ENCODE measurements around the gene HEXB.

HEXB gene

DNA sequence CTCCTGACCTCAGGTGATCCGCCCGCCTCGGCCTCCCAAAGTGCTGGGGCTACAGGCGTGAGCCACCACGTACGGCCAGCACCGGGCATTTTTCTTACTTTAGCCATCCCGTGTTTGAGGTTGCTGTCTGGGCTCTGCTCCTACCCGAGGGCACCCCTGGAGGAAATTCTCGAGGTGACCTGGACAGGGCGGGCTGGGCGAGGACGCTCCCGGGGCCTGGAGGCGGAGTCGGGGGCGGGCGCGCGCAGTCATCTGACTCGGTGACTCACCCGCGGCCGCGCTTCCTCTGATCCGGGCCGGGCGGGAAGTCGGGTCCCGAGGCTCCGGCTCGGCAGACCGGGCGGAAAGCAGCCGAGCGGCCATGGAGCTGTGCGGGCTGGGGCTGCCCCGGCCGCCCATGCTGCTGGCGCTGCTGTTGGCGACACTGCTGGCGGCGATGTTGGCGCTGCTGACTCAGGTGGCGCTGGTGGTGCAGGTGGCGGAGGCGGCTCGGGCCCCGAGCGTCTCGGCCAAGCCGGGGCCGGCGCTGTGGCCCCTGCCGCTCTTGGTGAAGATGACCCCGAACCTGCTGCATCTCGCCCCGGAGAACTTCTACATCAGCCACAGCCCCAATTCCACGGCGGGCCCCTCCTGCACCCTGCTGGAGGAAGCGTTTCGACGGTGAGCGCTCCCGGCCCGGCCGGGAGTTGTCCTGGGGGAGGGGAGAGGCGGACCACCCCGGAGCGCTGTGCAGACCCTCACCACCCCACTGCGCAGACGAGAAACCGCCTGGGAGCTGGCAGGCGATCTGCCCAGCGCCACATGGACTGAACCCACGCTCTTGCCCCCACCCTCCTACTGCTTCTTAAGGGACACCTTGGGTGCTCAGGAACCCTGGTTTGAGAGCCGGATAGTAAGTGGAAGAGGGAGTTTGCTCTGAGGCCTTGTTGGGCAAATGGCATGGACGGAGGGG lies at the start of gene HEXB:
TSS of gene HEXB (plus strand) at position 334 of the 952 bp plus-strand sequence. CDS start at position 362, 28 bp downstream.
- TF ChIP-seq, protein P1, sequence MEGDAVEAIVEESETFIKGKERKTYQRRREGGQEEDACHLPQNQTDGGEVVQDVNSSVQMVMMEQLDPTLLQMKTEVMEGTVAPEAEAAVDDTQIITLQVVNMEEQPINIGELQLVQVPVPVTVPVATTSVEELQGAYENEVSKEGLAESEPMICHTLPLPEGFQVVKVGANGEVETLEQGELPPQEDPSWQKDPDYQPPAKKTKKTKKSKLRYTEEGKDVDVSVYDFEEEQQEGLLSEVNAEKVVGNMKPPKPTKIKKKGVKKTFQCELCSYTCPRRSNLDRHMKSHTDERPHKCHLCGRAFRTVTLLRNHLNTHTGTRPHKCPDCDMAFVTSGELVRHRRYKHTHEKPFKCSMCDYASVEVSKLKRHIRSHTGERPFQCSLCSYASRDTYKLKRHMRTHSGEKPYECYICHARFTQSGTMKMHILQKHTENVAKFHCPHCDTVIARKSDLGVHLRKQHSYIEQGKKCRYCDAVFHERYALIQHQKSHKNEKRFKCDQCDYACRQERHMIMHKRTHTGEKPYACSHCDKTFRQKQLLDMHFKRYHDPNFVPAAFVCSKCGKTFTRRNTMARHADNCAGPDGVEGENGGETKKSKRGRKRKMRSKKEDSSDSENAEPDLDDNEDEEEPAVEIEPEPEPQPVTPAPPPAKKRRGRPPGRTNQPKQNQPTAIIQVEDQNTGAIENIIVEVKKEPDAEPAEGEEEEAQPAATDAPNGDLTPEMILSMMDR (IDR thresholded peaks at IDR 0.05; ENCODE audit: extremely low read depth, insufficient read depth, missing control alignments), result peak; percentile 32
- in situ Hi-C loops (cut with MboI; ENCODE audit: low pct_unique_long_range_greater_than_20kb, low sequenced_read_pairs, unreplicated experiment), result no loop called here
- peak; percentile 87 for DNase-seq (ENCODE audit: low spot score)

DNA sequence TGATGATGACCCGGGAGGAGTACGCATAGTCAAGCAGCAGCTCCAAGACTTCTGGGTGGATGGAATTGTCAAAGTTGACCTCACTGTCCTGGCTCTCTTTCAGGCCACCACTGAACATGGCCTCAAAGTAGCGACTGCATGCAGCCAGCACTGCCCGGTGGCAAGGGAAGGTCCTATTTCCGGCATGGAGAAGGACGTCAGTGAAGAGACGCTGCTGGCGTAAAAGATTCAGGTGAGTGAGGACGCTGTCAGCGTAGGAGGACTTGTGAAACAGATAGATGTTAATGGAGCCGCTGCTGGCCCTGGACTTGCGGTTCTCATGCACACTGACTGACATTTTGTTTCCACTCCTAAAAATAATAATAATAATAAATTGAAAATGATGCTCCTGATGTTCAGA lies 48.9 kb upstream of the HEXB start:
- no peak for DNase-seq (ENCODE audit: low spot score)
- TF ChIP-seq, protein P1 (IDR thresholded peaks at IDR 0.05; ENCODE audit: extremely low read depth, insufficient read depth, missing control alignments), result no peak
- in situ Hi-C loops (cut with MboI; ENCODE audit: low pct_unique_long_range_greater_than_20kb, low sequenced_read_pairs, unreplicated experiment), result loop anchor here (25.0 kb wide), 1 partner anchor 599 kb away; no protein-coding TSS in a partner anchor

DNA sequence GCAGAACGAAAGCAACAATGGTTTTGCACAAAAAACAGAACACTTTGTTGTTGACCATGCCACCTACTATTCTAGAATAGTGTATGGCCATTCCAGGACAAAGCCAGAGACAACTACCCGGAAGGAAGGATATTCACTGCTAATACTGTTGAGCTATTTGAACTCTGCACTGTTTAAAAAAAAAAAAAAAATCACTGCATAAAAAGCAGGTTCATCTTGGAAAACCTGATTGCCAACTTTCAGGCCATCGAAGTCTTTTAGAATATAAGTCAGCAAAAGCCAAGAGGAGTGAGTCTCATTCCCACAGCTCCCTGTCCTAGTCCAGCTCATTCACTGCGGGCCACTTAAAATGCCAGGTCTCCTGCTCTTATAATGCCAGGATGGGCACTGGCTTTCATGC lies 48.5 kb upstream of the HEXB start:
- no peak for DNase-seq (ENCODE audit: low spot score)
- TF ChIP-seq, protein P1 (IDR thresholded peaks at IDR 0.05; ENCODE audit: extremely low read depth, insufficient read depth, missing control alignments), result no peak
- in situ Hi-C loops (cut with MboI; ENCODE audit: low pct_unique_long_range_greater_than_20kb, low sequenced_read_pairs, unreplicated experiment), result loop anchor here (25.0 kb wide), 1 partner anchor 599 kb away; no protein-coding TSS in a partner anchor

DNA sequence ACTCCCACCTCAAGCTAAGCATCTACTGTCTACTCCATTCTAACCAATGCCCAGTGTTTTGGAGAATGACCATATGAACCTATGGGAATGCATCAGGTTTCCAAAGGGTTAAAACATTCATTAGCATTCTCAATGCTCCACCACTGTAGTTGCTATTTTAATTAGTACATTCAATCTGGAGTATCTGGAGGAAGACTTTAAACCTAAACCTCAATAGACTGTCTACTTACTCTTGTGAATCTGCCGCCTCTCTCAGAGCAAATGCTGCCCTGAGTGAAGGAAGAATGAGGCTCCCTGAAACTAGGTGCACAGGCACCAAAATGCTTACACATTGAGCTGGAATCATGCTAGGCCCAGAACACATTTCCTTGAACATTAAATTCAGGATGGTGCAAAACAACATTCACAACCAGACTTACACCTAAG lies 46.5 kb upstream of the HEXB start:
- TF ChIP-seq, protein P1 (IDR thresholded peaks at IDR 0.05; ENCODE audit: extremely low read depth, insufficient read depth, missing control alignments), result no peak
- in situ Hi-C loops (cut with MboI; ENCODE audit: low pct_unique_long_range_greater_than_20kb, low sequenced_read_pairs, unreplicated experiment), result loop anchor here (25.0 kb wide), 1 partner anchor 601 kb away; no protein-coding TSS in a partner anchor
- no peak for DNase-seq (ENCODE audit: low spot score)

DNA sequence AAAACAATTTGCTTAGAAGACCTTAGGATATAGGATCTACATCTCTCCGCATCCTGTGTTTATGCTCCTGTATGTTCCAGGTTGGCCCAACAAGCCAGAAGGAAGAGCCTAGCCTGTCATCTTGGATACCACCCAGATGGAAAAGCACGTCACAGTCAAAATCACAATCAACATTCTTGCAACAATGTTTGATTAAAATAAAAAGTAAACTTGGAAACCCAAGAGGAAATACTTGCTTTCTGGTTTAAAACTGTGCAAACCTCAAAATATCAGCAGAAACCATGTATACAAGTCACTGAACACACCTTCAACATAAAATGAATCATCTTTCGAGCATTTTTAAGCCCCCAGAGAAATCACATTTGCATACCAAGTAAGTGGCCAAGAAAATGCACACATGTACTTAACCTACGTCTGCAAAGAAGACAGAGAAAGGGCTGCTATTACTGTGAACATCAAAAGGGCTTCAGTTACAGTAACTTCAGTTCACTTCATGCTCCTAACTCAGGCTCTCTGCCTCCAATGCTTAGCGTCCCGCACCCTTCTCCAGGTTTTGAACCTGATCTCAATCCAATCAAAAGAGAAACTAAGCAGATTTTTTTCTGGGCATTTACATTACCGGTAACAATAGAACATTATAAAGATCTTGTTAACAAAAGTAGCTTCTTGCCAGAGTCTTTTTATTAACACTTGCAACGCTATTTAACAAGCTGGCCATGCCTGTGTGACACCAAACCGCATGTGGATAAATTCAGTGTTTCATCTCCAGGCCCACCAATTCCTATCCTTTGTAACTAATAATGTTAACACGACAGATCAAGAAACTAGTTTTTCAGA lies 45.8 kb upstream of the HEXB start:
- TF ChIP-seq, protein P1 (IDR thresholded peaks at IDR 0.05; ENCODE audit: extremely low read depth, insufficient read depth, missing control alignments), result no peak
- in situ Hi-C loops (cut with MboI; ENCODE audit: low pct_unique_long_range_greater_than_20kb, low sequenced_read_pairs, unreplicated experiment), result loop anchor here (25.0 kb wide), 1 partner anchor 602 kb away; no protein-coding TSS in a partner anchor
- peak; percentile 51 for DNase-seq (ENCODE audit: low spot score)

DNA sequence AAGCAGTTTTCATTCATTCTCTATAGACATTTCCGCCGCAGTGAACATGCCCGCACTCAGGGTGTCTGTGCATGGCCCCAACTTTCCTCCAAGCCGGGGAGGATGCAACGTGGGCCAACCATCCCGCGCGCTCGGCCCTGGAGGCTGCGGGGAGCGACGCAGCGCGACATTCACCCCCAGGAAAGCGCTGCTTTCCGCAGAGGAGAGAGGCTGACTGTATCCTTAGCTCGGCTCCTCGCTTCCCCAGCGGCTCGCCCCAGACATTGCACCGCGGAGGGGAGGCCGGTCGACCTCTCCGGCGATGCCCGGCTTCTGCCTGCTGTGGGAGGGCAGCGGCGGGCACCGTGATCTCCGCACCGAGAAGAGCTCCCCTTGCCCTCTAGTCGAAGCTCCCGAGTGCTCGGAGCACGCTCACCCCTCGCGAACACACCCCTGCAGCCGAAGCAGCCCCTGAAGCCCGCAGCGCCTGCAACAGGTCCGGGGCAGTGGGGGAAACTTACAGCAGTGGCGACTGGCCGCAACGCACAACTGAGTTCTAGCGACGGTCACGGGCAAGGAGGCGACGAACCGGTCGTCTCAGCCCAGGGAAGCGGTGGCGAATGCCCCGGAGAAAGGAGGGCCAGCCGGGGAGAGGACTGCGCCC lies 45.1 kb upstream of the HEXB start:
- in situ Hi-C loops (cut with MboI; ENCODE audit: low pct_unique_long_range_greater_than_20kb, low sequenced_read_pairs, unreplicated experiment), result loop anchor here (25.0 kb wide), 1 partner anchor 603 kb away; no protein-coding TSS in a partner anchor
- peak; percentile 28 for DNase-seq (ENCODE audit: low spot score)
- TF ChIP-seq, protein P1 (IDR thresholded peaks at IDR 0.05; ENCODE audit: extremely low read depth, insufficient read depth, missing control alignments), result no peak
